ENCODE results near the gene NGLY1. TPM values are rescaled to one million over a fixed set of nuclear protein-coding genes. Genes with fewer than 3 reads are reported as not detected.

NGLY1 gene
- 10 to 100 TPM; 17.6 to 25.3 TPM for total RNA-seq

GRCh38 chr3:25782938-25783660 lies at the start of gene NGLY1:
NGLY1 (minus strand) TSS chr3:25783443; CDS start chr3:25783390, 53 bp downstream.

GRCh38 chr3:25789596-25790556 lies 6.6 kb upstream of the NGLY1 start, which contains the start of gene OXSM:
OXSM (plus strand) TSS chr3:25790090; CDS start chr3:25791021, 931 bp downstream.

Small RNA genes within 50 kb of the gene (small RNA-seq; reads per million reads assigned to genes)
- gene CRIP1P2 = 0 reads per million in 2 donors

Other genes with a start within 250 kb of the NGLY1 start
- 10 to 100 TPM; 53.0 to 56.3 TPM for gene TOP2B, start 118.5 kb downstream of the NGLY1 start, total RNA-seq
- gene OXSM, start 6.6 kb upstream of the NGLY1 start, total RNA-seq = 10 to 100 TPM; 14.5 to 16.0 TPM

All from melanocyte of skin (primary cell).